AG04450 (cell line): ENCODE measurements around the gene PTPN1. TPM values are rescaled to one million over a fixed set of nuclear protein-coding genes. Genes with fewer than 3 reads are reported as not detected.

Experiments
- CTCF ChIA-PET: fragments of 300-600, 350-600 bp; formaldehyde crosslinking; extraction: SDS; loops from one replicate; lab custom pipeline; 2022; ENCODE audit warnings: antibody characterized with exemption, inconsistent platforms; lab: Charles Lee
- POLR2A ChIA-PET: fragments of 350-600 bp; formaldehyde crosslinking; extraction: SDS; loops from one replicate; lab custom pipeline; 2021; ENCODE audit warnings: antibody characterized with exemption, inconsistent platforms; lab: Yijun Ruan, JAX
- DNase-seq: peaks from one replicate; pipeline ENCODE4 v3.0.0-alpha.2; 2011; ENCODE audit warnings: low read depth, low spot score
- H3K27ac ChIP-seq: one replicate; pipeline ENCODE4 v1.5.1; 2012; ENCODE audit warnings: low read depth, low read length, control low read depth
- H3K27me3 ChIP-seq: one replicate; pipeline ENCODE4 v1.6.0; 2012; ENCODE audit warnings: low read length; ENCODE audit not compliant: control insufficient read depth, insufficient read depth
- H3K4me3 ChIP-seq: 2 replicates; pipeline ENCODE4 v1.5.1; 2011; ENCODE audit warnings: mild to moderate bottlenecking, low read depth, low read length, control low read depth
- H3K9me3 ChIP-seq: 2 replicates; pipeline ENCODE4 v1.5.1; 2012; ENCODE audit warnings: low read length; ENCODE audit not compliant: control insufficient read depth, insufficient read depth
- polyA plus RNA-seq: library from polyadenylated mRNA; depleted of rRNA; stranded (reverse); fragments of >200 nt; gene quantifications from 2 replicates; pipeline ENCODE4 v1.2.3, GENCODE V29; 2011
- TF ChIP-seq, protein P1 (sequence below): IDR thresholded peaks from 2 replicates; pipeline ENCODE4 v1.5.1; 2011; ENCODE audit warnings: low read depth, low read length, control low read depth, inconsistent platforms

PTPN1 gene
- polyA plus RNA-seq, 1 experiment, result 54.7 TPM

DNA sequence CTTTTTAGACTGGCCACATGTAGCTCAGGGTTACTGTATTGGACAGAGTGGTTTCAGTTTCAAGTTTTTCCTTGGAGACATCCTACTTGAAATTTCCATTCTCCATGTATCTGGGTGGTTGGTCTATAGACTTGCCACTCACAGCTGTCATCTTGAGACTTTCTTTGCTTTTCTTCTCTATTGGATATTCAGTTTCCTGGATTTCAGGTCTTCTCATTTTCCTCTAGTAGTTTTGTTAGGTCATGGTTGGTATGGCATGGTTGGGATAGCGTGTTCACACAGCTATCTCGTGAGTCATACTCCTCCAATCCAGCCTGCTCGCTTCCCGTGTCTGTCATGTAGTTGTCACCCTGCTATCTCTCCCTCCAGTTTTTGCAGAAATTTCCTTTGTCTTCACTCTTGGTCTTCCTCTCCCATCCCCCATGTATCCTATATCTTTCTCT, 48.3 kb downstream of the PTPN1 start:
- no peak overlapping the region for H3K4me3 ChIP-seq
- no peaks in the 10 kb centered on the region for H3K9me3 ChIP-seq
- TF ChIP-seq, protein P1, sequence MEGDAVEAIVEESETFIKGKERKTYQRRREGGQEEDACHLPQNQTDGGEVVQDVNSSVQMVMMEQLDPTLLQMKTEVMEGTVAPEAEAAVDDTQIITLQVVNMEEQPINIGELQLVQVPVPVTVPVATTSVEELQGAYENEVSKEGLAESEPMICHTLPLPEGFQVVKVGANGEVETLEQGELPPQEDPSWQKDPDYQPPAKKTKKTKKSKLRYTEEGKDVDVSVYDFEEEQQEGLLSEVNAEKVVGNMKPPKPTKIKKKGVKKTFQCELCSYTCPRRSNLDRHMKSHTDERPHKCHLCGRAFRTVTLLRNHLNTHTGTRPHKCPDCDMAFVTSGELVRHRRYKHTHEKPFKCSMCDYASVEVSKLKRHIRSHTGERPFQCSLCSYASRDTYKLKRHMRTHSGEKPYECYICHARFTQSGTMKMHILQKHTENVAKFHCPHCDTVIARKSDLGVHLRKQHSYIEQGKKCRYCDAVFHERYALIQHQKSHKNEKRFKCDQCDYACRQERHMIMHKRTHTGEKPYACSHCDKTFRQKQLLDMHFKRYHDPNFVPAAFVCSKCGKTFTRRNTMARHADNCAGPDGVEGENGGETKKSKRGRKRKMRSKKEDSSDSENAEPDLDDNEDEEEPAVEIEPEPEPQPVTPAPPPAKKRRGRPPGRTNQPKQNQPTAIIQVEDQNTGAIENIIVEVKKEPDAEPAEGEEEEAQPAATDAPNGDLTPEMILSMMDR, result no peak
- H3K27ac ChIP-seq, result peak overlapping the region; percentile 39
- no peak for DNase-seq
- H3K27me3 ChIP-seq, result no peaks in the 10 kb centered on the region
- ChIA-PET POLR2A (interaction anchor here (0.7 to 1.2 kb wide), 2 partner anchors 48 to 325 kb away, joined by 3 to 6 read pairs; partner anchors contain the start of gene PTPN1), CTCF (interaction anchor here (0.6 to 0.9 kb wide), 2 partner anchors 8 to 487 kb away, joined by 3 to 4 read pairs; no protein-coding TSS in a partner anchor)

DNA sequence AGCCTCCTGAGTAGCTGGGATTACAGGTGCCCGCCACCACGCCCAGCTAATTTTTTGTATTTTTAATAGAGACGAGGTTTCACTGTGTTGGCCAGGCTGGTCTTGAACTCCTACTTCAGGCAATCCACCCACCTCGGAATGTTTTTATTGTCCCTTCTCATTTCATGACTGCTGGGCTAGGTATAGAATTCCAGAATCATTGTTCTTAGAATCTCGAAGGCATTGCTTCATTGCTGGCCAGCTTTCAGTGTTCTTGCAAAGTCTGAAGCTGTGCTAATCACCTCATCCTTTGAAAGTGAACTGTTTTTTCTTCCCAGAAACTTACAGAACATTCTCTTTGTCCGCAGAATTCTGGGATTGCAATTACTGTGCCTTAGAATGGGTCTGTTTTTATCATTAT, 49.0 kb downstream of the PTPN1 start:
- ChIA-PET CTCF (no interaction called here), POLR2A (interaction anchor here (1.2 kb wide), 1 partner anchor 49 kb away, joined by 6 read pairs; the partner anchor contains the start of gene PTPN1)
- Histone ChIP-seq H3K27ac (no peak overlapping the region), H3K9me3 (no peaks in the 10 kb centered on the region), H3K4me3 (no peak overlapping the region), H3K27me3 (no peaks in the 10 kb centered on the region)
- TF ChIP-seq, protein P1, result no peak
- DNase-seq, result no peak

GRCh38 chr20:50559856-50560638, 49.9 kb downstream of the PTPN1 start:
- H3K4me3 ChIP-seq, result no peak overlapping the region
- POLR2A ChIA-PET, result interaction anchor here (2.1 kb wide), 1 partner anchor 26 kb away, joined by 12 read pairs; no protein-coding TSS in a partner anchor
- CTCF ChIA-PET, result interaction anchor here (0.6 kb wide), 1 partner anchor 98 kb away, joined by 11 read pairs; no protein-coding TSS in a partner anchor
- H3K27ac ChIP-seq, result peak overlapping the region; percentile 33
- no peak for DNase-seq
- no peaks in the 10 kb centered on the region for H3K9me3 ChIP-seq
- TF ChIP-seq, protein P1, result no peak
- H3K27me3 ChIP-seq, result no peaks in the 10 kb centered on the region

- POLR2A ChIA-PET, result interaction anchor here (0.5 to 2.1 kb wide), 10 partner anchors 11 to 530 kb away, joined by 3 to 12 read pairs (median 3); partner anchors contain the start of gene PTPN1
- DNase-seq, result no peak
Measured at GRCh38 chr20:50560867-50561266, 50.7 kb downstream of the PTPN1 start.

More at GRCh38 chr20:50560867-50561266, 50.7 kb downstream of the PTPN1 start:
- H3K27me3 ChIP-seq, result no peaks in the 10 kb centered on the region
- peak overlapping the region; percentile 89 for H3K27ac ChIP-seq
- H3K4me3 ChIP-seq, result no peak overlapping the region
- H3K9me3 ChIP-seq, result no peaks in the 10 kb centered on the region
- TF ChIP-seq, protein P1, result no peak
- CTCF ChIA-PET, result interaction anchor here (1.2 kb wide), 1 partner anchor 9 kb away, joined by 5 read pairs; no protein-coding TSS in a partner anchor
